ENCODE results near the gene COX6A1. TPM values are rescaled to one million over a fixed set of nuclear protein-coding genes. Genes with fewer than 3 reads are reported as not detected.

Gene COX6A1
- total RNA-seq, 1 donor from 2014 or later, result 296 TPM

GRCh38 chr12:120429368-120429767 is 8.5 kb upstream of the COX6A1 start:
- H3K4me3 Mint-ChIP-seq, result peak overlapping the region; percentile 17
- H3K36me3 ChIP-seq, result no peaks in the 10 kb centered on the region
- no peaks in the 10 kb centered on the region for H3K36me3 Mint-ChIP-seq
- no peaks in the 10 kb centered on the region for H3K9me3 Mint-ChIP-seq
- H3K4me2 ChIP-seq, result no peak overlapping the region
- H3K79me2 ChIP-seq (ENCODE audit: low read depth), result no peaks in the 10 kb centered on the region
- peaks cover 13% of the 10 kb centered on the region for H3K27me3 Mint-ChIP-seq (ENCODE audit: insufficient read depth, low read depth)
- TF ChIP-seq EZH2 (IDR thresholded peaks at IDR 0.05) (no peak), EZH2phosphoT487 (IDR thresholded peaks at IDR 0.05) (no peak), CTCF (IDR thresholded peaks at IDR 0.05) (no peak)
- H3K9me3 ChIP-seq (ENCODE audit: low read depth), result no peaks in the 10 kb centered on the region
- peaks cover 9% of the 10 kb centered on the region for H3F3A ChIP-seq (ENCODE audit: low read depth)
- no peak for DNase-seq (ENCODE audit: low spot score)
- no peak overlapping the region for H3K27ac ChIP-seq
- no peaks in the 10 kb centered on the region for H3K4me1 ChIP-seq
- no peak overlapping the region for H2AFZ ChIP-seq (replicated peaks)
- H3K27ac Mint-ChIP-seq, result peak overlapping the region; percentile 91
- peaks cover 27% of the 10 kb centered on the region for H3K4me1 Mint-ChIP-seq
- no peak overlapping the region for H3K4me3 ChIP-seq
- H3K27me3 ChIP-seq, result no peaks in the 10 kb centered on the region
- H4K20me1 ChIP-seq (ENCODE audit: low read depth), result no peaks in the 10 kb centered on the region
- no peak overlapping the region for H3K9ac ChIP-seq

- H3K4me3 Mint-ChIP-seq, result no peak overlapping the region
- H3K9me3 Mint-ChIP-seq, result no peaks in the 10 kb centered on the region
- no peak for TF ChIP-seq EZH2phosphoT487 (IDR thresholded peaks at IDR 0.05)
- TF ChIP-seq EZH2 (IDR thresholded peaks at IDR 0.05), result no peak
- no peak for TF ChIP-seq CTCF (IDR thresholded peaks at IDR 0.05)
- DNase-seq (ENCODE audit: low spot score), result no peak
- no peak overlapping the region for H3K27ac ChIP-seq
- no peaks in the 10 kb centered on the region for H3K36me3 Mint-ChIP-seq
- no peaks in the 10 kb centered on the region for H3K27me3 ChIP-seq
- no peak overlapping the region for H3K27ac Mint-ChIP-seq
- H3K79me2 ChIP-seq (ENCODE audit: low read depth), result peaks cover under 1% of the 10 kb centered on the region
- no peaks in the 10 kb centered on the region for H4K20me1 ChIP-seq (ENCODE audit: low read depth)
- peaks cover 3% of the 10 kb centered on the region for H3K4me1 ChIP-seq
- peaks cover 6% of the 10 kb centered on the region for H3K27me3 Mint-ChIP-seq (ENCODE audit: insufficient read depth, low read depth)
- no peaks in the 10 kb centered on the region for H3K9me3 ChIP-seq (ENCODE audit: low read depth)
- no peak overlapping the region for H3K4me2 ChIP-seq
- no peak overlapping the region for H2AFZ ChIP-seq (replicated peaks)
- peaks cover 23% of the 10 kb centered on the region for H3K4me1 Mint-ChIP-seq
- H3F3A ChIP-seq (ENCODE audit: low read depth), result peaks cover 11% of the 10 kb centered on the region
- H3K9ac ChIP-seq, result no peak overlapping the region
- H3K36me3 ChIP-seq, result no peaks in the 10 kb centered on the region
- no peak overlapping the region for H3K4me3 ChIP-seq
These were observed 5.0 kb upstream of the COX6A1 start for GRCh38 chr12:120432772-120433525.

- no peaks in the 10 kb centered on the region for H3K36me3 ChIP-seq
- peaks cover 14% of the 10 kb centered on the region for H3K4me1 ChIP-seq
- peaks cover 18% of the 10 kb centered on the region for H4K20me1 ChIP-seq (ENCODE audit: low read depth)
- peaks cover 48% of the 10 kb centered on the region for H3K79me2 ChIP-seq (ENCODE audit: low read depth)
- Mint-ChIP-seq H3K36me3 (peaks cover 4% of the 10 kb centered on the region), H3K4me3 (peak overlapping the region; percentile 98), H3K27me3 (ENCODE audit: insufficient read depth, low read depth) (peaks cover 3% of the 10 kb centered on the region), H3K27ac (no peak overlapping the region), H3K4me1 (peaks cover 25% of the 10 kb centered on the region), H3K9me3 (no peaks in the 10 kb centered on the region)
- no peak overlapping the region for H3K27ac ChIP-seq
- H2AFZ ChIP-seq (replicated peaks), result no peak overlapping the region
- peak overlapping the region; percentile 54 for H3K9ac ChIP-seq
- H3K4me3 ChIP-seq, result peak overlapping the region; percentile 95
- no peak for TF ChIP-seq CTCF (IDR thresholded peaks at IDR 0.05)
- no peak for DNase-seq (ENCODE audit: low spot score)
- peaks cover 38% of the 10 kb centered on the region for H3F3A ChIP-seq (ENCODE audit: low read depth)
- no peaks in the 10 kb centered on the region for H3K27me3 ChIP-seq
- H3K9me3 ChIP-seq (ENCODE audit: low read depth), result no peaks in the 10 kb centered on the region
- H3K4me2 ChIP-seq, result peak overlapping the region; percentile 85
These were observed 734 bp downstream of the COX6A1 start for GRCh38 chr12:120438495-120439198.

Data from neural progenitor cell (in vitro differentiated cells).